WTC11 (cell line): Measurements from ENCODE around the gene SMYD4. TPM values are rescaled to one million over a fixed set of nuclear protein-coding genes. Genes with fewer than 3 reads are reported as not detected.
A peak's percentile ranks its signal among the peaks of the same experiment; 100 is the strongest.

Experiments
- ATF1 ChIP-seq: sonication (generic); formaldehyde crosslinking; IDR thresholded peaks from 2 replicates; pipeline ENCODE4 v1.8.1; 2023; ENCODE audit warnings: mild to moderate bottlenecking, moderate library complexity, missing genetic modification reagents
- CBFB ChIP-seq: sonication (generic); formaldehyde crosslinking; IDR thresholded peaks from 2 replicates; pipeline ENCODE4 v1.8.1; 2022; ENCODE audit warnings: mild to moderate bottlenecking, low read depth, missing genetic modification reagents
- CREB1 ChIP-seq: sonication (generic); formaldehyde crosslinking; IDR thresholded peaks from 2 replicates; pipeline ENCODE4 v1.8.0; 2023; ENCODE audit warnings: mild to moderate bottlenecking, missing genetic modification reagents
- FOXP1 ChIP-seq: sonication (generic); formaldehyde crosslinking; IDR thresholded peaks from 2 replicates; pipeline ENCODE4 v1.8.0; 2022; ENCODE audit warnings: missing genetic modification reagents, mild to moderate bottlenecking, moderate library complexity, borderline replicate concordance
- GABPB1 ChIP-seq: sonication (generic); formaldehyde crosslinking; IDR thresholded peaks from 2 replicates; pipeline ENCODE4 v1.8.1; 2023; ENCODE audit warnings: mild to moderate bottlenecking, missing genetic modification reagents
- IRF2 ChIP-seq: sonication (generic); formaldehyde crosslinking; IDR thresholded peaks from 2 replicates; pipeline ENCODE4 v1.8.0; 2022; ENCODE audit warnings: low read depth, missing genetic modification reagents, borderline replicate concordance
- KAT7 ChIP-seq: sonication (generic); formaldehyde crosslinking; IDR thresholded peaks from 2 replicates; pipeline ENCODE4 v1.8.1; 2023; ENCODE audit warnings: missing genetic modification reagents, mild to moderate bottlenecking, borderline replicate concordance
- NFYB ChIP-seq: sonication (generic); formaldehyde crosslinking; conservative IDR thresholded peaks from 2 replicates; pipeline ENCODE4 v1.8.0; 2022; ENCODE audit warnings: low read depth, missing genetic modification reagents
- RELA ChIP-seq: sonication (generic); formaldehyde crosslinking; IDR thresholded peaks from 2 replicates; pipeline ENCODE4 v1.8.1; 2022; ENCODE audit warnings: missing genetic modification reagents, mild to moderate bottlenecking, borderline replicate concordance
- TCF7 ChIP-seq: sonication (generic); formaldehyde crosslinking; IDR thresholded peaks from 2 replicates; pipeline ENCODE4 v1.8.0; 2022; ENCODE audit warnings: mild to moderate bottlenecking, low read depth, missing genetic modification reagents, moderate library complexity
- ZNF121 ChIP-seq: sonication (generic); formaldehyde crosslinking; IDR thresholded peaks from 2 replicates; pipeline ENCODE4 v1.8.0; 2023; ENCODE audit warnings: missing genetic modification reagents
- ZNF232 ChIP-seq: sonication (generic); formaldehyde crosslinking; IDR thresholded peaks from 2 replicates; pipeline ENCODE4 v1.8.0; 2022; ENCODE audit warnings: mild to moderate bottlenecking, missing genetic modification reagents
- ZNF317 ChIP-seq: sonication (generic); formaldehyde crosslinking; IDR thresholded peaks from 2 replicates; pipeline ENCODE4 v1.8.1; 2023; ENCODE audit warnings: low read depth, mild to moderate bottlenecking, moderate library complexity, missing genetic modification reagents, borderline replicate concordance
- ZNF423 ChIP-seq: fragments of 250-450 bp; sonication (Bioruptor Pico); IDR thresholded peaks from 2 replicates; pipeline ENCODE4 v2.1.2; 2022; ENCODE audit warnings: mild to moderate bottlenecking, moderate library complexity
- total RNA-seq: library from RNA; stranded (reverse); gene quantifications from 3 replicates; pipeline ENCODE4 v1.2.3, GENCODE V29; 2021
- TF ChIP-seq, protein P1 (sequence below): sonication (generic); formaldehyde crosslinking; IDR thresholded peaks from 2 replicates; pipeline ENCODE4 v1.8.0; 2023; ENCODE audit warnings: missing genetic modification reagents
- TF ChIP-seq, protein P2 (sequence below): sonication (generic); formaldehyde crosslinking; IDR thresholded peaks from 2 replicates; pipeline ENCODE4 v1.8.1; 2023; ENCODE audit warnings: mild to moderate bottlenecking, missing genetic modification reagents
- TF ChIP-seq, protein P3 (sequence below): sonication (generic); formaldehyde crosslinking; IDR thresholded peaks from 2 replicates; pipeline ENCODE4 v1.8.0; 2022; ENCODE audit warnings: mild to moderate bottlenecking, missing genetic modification reagents
- TF ChIP-seq, protein P4 (sequence below): sonication (generic); formaldehyde crosslinking; IDR thresholded peaks from 2 replicates; pipeline ENCODE4 v1.8.1; 2022; ENCODE audit warnings: low read depth, mild to moderate bottlenecking, moderate library complexity, missing genetic modification reagents, borderline replicate concordance
- TF ChIP-seq, protein P5 (sequence below): fragments of 250-450 bp; sonication (Bioruptor Pico); IDR thresholded peaks from 2 replicates; pipeline ENCODE4 v1.9.0; 2021; ENCODE audit warnings: mild to moderate bottlenecking, borderline replicate concordance
- TF ChIP-seq, protein P6 (sequence below): sonication (generic); formaldehyde crosslinking; IDR thresholded peaks from 2 replicates; pipeline ENCODE4 v1.8.1; 2023; ENCODE audit warnings: mild to moderate bottlenecking, moderate library complexity, missing genetic modification reagents

SMYD4 gene
- total RNA-seq, 1 experiment from 2014 or later = 24.1 TPM

DNA sequence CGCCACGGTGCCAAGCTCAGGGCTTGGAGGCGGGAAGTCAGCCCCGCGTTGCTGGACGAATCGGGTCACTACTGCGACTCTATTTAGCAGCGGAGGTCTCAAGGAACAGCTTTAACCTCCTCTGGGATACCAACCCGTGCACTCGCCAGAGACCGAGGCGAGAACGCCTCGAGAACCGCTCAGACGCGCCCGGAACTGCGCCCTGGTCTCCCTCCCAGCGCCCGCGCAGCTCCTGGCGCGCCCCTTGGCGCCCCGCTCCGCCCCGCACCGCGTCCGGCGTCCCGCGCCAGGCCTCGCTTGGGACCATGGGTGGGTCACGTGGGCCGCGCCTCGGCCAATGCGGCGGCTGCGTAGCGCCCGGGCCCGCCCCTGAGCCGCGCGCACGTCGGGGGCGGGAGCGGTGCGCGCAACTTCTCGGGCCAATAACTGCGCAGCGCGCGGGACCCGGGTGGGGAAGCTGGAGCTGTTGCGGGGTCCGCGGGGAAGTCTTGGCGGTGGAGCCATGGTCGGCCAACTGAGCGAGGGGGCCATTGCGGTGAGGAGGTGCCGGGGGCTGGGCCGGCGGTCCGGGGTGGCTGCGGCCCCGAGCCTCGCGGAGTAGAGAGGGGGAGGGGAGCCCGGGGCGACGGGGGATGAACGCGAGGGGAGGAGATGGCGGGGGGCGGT, at the start of gene SMYD4, which contains the start of gene RPA1 (continued):
- TF ChIP-seq, protein P1, sequence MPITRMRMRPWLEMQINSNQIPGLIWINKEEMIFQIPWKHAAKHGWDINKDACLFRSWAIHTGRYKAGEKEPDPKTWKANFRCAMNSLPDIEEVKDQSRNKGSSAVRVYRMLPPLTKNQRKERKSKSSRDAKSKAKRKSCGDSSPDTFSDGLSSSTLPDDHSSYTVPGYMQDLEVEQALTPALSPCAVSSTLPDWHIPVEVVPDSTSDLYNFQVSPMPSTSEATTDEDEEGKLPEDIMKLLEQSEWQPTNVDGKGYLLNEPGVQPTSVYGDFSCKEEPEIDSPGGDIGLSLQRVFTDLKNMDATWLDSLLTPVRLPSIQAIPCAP (CRISPR knock-in tag) = no peak; the same call in 1 of the 2 replicates
- TF ChIP-seq IRF2 (CRISPR knock-in tag) (no peak), KAT7 (no peak), TCF7 (CRISPR knock-in tag) (no peak), NFYB (peak; percentile 84), GABPB1 (CRISPR knock-in tag) (no peak), ATF1 (CRISPR knock-in tag) (0 out of 2 replicates have a peak, but pooled peaks have one; percentile 31), RELA (peak; percentile 27; the same call in 1 of the 2 replicates), CREB1 (no peak), ZNF423 (no peak), CBFB (CRISPR knock-in tag) (peak; percentile 50; the same call in 1 of the 2 replicates), ZNF317 (CRISPR knock-in tag) (peak; percentile 27; the same call in 1 of the 2 replicates), ZNF232 (CRISPR knock-in tag) (0 out of 2 replicates have a peak, but pooled peaks have one; percentile 25), ZNF121 (no peak), FOXP1 (peak; percentile 87; the same call in 1 of the 2 replicates)
- TF ChIP-seq, protein P2, sequence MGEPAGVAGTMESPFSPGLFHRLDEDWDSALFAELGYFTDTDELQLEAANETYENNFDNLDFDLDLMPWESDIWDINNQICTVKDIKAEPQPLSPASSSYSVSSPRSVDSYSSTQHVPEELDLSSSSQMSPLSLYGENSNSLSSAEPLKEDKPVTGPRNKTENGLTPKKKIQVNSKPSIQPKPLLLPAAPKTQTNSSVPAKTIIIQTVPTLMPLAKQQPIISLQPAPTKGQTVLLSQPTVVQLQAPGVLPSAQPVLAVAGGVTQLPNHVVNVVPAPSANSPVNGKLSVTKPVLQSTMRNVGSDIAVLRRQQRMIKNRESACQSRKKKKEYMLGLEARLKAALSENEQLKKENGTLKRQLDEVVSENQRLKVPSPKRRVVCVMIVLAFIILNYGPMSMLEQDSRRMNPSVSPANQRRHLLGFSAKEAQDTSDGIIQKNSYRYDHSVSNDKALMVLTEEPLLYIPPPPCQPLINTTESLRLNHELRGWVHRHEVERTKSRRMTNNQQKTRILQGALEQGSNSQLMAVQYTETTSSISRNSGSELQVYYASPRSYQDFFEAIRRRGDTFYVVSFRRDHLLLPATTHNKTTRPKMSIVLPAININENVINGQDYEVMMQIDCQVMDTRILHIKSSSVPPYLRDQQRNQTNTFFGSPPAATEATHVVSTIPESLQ (CRISPR knock-in tag) = no peak
- TF ChIP-seq, protein P3, sequence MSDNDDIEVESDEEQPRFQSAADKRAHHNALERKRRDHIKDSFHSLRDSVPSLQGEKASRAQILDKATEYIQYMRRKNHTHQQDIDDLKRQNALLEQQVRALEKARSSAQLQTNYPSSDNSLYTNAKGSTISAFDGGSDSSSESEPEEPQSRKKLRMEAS (CRISPR knock-in tag) = peak; percentile 41; the same call in 1 of the 2 replicates
- TF ChIP-seq, protein P4, sequence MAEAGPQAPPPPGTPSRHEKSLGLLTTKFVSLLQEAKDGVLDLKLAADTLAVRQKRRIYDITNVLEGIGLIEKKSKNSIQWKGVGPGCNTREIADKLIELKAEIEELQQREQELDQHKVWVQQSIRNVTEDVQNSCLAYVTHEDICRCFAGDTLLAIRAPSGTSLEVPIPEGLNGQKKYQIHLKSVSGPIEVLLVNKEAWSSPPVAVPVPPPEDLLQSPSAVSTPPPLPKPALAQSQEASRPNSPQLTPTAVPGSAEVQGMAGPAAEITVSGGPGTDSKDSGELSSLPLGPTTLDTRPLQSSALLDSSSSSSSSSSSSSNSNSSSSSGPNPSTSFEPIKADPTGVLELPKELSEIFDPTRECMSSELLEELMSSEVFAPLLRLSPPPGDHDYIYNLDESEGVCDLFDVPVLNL = peak; percentile 32; the same call in 1 of the 2 replicates
- TF ChIP-seq, protein P5, sequence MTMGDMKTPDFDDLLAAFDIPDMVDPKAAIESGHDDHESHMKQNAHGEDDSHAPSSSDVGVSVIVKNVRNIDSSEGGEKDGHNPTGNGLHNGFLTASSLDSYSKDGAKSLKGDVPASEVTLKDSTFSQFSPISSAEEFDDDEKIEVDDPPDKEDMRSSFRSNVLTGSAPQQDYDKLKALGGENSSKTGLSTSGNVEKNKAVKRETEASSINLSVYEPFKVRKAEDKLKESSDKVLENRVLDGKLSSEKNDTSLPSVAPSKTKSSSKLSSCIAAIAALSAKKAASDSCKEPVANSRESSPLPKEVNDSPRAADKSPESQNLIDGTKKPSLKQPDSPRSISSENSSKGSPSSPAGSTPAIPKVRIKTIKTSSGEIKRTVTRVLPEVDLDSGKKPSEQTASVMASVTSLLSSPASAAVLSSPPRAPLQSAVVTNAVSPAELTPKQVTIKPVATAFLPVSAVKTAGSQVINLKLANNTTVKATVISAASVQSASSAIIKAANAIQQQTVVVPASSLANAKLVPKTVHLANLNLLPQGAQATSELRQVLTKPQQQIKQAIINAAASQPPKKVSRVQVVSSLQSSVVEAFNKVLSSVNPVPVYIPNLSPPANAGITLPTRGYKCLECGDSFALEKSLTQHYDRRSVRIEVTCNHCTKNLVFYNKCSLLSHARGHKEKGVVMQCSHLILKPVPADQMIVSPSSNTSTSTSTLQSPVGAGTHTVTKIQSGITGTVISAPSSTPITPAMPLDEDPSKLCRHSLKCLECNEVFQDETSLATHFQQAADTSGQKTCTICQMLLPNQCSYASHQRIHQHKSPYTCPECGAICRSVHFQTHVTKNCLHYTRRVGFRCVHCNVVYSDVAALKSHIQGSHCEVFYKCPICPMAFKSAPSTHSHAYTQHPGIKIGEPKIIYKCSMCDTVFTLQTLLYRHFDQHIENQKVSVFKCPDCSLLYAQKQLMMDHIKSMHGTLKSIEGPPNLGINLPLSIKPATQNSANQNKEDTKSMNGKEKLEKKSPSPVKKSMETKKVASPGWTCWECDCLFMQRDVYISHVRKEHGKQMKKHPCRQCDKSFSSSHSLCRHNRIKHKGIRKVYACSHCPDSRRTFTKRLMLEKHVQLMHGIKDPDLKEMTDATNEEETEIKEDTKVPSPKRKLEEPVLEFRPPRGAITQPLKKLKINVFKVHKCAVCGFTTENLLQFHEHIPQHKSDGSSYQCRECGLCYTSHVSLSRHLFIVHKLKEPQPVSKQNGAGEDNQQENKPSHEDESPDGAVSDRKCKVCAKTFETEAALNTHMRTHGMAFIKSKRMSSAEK (CRISPR knock-in tag) = no peak
- TF ChIP-seq, protein P6, sequence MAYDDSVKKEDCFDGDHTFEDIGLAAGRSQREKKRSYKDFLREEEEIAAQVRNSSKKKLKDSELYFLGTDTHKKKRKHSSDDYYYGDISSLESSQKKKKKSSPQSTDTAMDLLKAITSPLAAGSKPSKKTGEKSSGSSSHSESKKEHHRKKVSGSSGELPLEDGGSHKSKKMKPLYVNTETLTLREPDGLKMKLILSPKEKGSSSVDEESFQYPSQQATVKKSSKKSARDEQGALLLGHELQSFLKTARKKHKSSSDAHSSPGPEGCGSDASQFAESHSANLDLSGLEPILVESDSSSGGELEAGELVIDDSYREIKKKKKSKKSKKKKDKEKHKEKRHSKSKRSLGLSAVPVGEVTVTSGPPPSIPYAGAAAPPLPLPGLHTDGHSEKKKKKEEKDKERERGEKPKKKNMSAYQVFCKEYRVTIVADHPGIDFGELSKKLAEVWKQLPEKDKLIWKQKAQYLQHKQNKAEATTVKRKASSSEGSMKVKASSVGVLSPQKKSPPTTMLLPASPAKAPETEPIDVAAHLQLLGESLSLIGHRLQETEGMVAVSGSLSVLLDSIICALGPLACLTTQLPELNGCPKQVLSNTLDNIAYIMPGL (CRISPR knock-in tag) = no peak
